Osteocyte (in vitro differentiated cells): ENCODE measurements around the gene SLC44A3. TPM values are rescaled to one million over a fixed set of nuclear protein-coding genes. Genes with fewer than 3 reads are reported as not detected.
A peak's percentile ranks its signal among the peaks of the same experiment; 100 is the strongest.

Experiments
- DNase-seq: peaks from one replicate; pipeline ENCODE4 v3.0.0; 2021; ENCODE audit warnings: mixed read lengths; ENCODE audit not compliant: unreplicated experiment; ENCODE audit errors: extremely low spot score
- H3K27ac Mint-ChIP-seq: one replicate; pipeline ENCODE4 v1.8.0; 2021; ENCODE audit warnings: mild to moderate bottlenecking, mixed read lengths; ENCODE audit not compliant: unreplicated experiment
- H3K27me3 Mint-ChIP-seq: one replicate; pipeline ENCODE4 v1.8.0; 2021; ENCODE audit warnings: mixed read lengths; ENCODE audit not compliant: unreplicated experiment
- H3K36me3 Mint-ChIP-seq: one replicate; pipeline ENCODE4 v1.8.0; 2021; ENCODE audit warnings: mixed read lengths; ENCODE audit not compliant: unreplicated experiment
- H3K4me1 Mint-ChIP-seq: one replicate; pipeline ENCODE4 v1.8.0; 2021; ENCODE audit warnings: mixed read lengths; ENCODE audit not compliant: unreplicated experiment
- H3K4me3 Mint-ChIP-seq: one replicate; pipeline ENCODE4 v1.8.0; 2021; ENCODE audit warnings: mild to moderate bottlenecking, moderate library complexity, mixed read lengths; ENCODE audit not compliant: unreplicated experiment
- H3K9me3 Mint-ChIP-seq: one replicate; pipeline ENCODE4 v1.8.0; 2021; ENCODE audit warnings: mixed read lengths; ENCODE audit not compliant: unreplicated experiment
- total RNA-seq: library from RNA; stranded (reverse); gene quantifications from 2 replicates; pipeline ENCODE4 v1.2.1, GENCODE V29; 2021
- TF ChIP-seq, protein P1 (sequence below): fragments of 200-600 bp; sonication (generic); IDR thresholded peaks from 2 replicates; pipeline ENCODE4 v1.5.0; 2021; ENCODE audit warnings: antibody characterized with exemption, mild to moderate bottlenecking, moderate library complexity

SLC44A3 gene
- total RNA-seq, 1 donor from 2014 or later: 2.8 TPM

DNA sequence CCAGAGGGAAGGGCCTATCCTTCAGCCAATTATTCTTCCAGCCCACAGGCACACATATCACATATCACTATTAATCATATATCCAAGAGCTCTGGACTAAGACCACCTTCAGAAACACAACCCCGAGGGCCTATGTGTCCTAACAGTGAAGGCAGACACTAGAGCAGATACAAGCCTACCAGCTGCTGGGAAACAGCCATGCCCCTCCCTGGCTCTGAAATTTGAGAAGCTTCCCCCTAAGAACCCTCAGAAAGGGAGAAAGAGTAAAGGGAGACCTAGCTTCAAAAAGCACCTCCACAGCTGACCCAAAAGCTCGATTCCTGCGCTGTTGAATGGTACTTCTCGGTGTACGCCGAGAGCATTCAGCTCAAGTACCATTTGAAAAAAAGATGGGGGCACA is 89.3 kb downstream of the SLC44A3 start:
- Mint-ChIP-seq H3K4me1 (peaks cover 63% of the 10 kb centered on the region), H3K27me3 (no peaks in the 10 kb centered on the region), H3K4me3 (no peak overlapping the region), H3K36me3 (peaks cover 24% of the 10 kb centered on the region), H3K27ac (peak overlapping the region; percentile 79), H3K9me3 (no peaks in the 10 kb centered on the region)
- DNase-seq: no peak
- TF ChIP-seq, protein P1, sequence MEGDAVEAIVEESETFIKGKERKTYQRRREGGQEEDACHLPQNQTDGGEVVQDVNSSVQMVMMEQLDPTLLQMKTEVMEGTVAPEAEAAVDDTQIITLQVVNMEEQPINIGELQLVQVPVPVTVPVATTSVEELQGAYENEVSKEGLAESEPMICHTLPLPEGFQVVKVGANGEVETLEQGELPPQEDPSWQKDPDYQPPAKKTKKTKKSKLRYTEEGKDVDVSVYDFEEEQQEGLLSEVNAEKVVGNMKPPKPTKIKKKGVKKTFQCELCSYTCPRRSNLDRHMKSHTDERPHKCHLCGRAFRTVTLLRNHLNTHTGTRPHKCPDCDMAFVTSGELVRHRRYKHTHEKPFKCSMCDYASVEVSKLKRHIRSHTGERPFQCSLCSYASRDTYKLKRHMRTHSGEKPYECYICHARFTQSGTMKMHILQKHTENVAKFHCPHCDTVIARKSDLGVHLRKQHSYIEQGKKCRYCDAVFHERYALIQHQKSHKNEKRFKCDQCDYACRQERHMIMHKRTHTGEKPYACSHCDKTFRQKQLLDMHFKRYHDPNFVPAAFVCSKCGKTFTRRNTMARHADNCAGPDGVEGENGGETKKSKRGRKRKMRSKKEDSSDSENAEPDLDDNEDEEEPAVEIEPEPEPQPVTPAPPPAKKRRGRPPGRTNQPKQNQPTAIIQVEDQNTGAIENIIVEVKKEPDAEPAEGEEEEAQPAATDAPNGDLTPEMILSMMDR: no peak

DNA sequence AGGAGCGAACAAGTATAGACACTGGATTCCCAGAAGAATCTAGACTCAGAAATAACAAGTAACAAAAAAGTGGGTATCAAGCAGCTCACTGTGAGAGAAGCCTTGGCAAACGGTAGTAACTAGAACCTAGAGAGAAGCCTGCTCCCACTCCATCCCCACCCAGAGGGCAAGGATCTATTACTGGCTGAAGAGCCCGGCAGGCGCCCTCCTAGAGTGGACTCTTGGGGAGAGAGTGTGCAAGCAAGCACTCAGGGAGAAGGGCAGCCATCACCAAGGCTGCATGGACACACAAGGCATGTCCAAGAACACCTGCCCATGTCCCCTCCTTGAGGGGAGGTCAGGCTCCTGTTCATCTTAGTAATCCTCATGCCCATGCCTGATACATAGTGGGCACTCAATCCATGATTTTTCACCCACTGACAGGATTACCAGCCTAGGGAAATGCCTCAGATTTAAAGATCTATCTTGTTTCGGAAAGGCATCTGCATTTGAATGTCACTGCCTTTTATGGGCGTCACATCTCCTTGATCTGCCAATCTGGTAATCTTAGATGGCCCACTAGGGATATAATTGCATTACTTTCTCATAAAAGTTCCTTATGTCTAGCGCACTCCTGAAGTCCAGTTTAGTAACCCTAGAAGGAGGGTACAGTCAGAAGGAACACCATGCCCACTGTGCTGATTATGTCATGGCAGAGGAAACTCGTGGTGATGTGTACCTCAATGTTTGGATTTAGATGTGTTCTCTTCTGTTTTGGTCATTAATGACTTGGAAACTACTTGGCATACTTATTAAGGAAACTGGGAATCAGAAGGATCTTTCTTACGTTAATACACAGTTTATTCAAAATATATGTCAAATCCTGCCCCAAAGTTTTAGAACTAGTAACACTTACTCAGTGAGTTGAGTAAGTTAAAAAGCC is 92.4 kb downstream of the SLC44A3 start:
- peaks cover 14% of the 10 kb centered on the region for H3K36me3 Mint-ChIP-seq
- peaks cover 62% of the 10 kb centered on the region for H3K4me1 Mint-ChIP-seq

DNA sequence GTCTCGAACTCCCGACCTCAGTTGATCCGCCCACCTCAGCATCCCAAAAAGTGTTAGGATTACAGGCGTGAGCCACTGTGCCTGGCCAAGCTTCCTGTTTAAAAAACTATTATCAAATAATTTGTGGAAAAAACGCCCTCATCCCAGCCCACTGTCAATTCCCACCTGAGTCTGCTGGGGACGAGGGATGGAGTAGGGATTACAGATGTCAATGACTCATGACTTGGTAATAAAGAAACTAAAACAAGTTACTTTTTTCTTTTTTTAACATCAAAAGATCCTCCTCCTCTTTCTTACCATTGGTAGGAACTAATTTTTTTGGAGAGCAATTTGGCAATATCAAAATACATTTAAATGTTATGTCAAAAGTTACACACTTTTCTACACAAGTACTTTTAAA is 97.1 kb downstream of the SLC44A3 start:
- Mint-ChIP-seq H3K36me3 (peaks cover 6% of the 10 kb centered on the region), H3K4me1 (peaks cover 67% of the 10 kb centered on the region), H3K9me3 (no peaks in the 10 kb centered on the region), H3K4me3 (no peak overlapping the region), H3K27ac (peak overlapping the region; percentile 25), H3K27me3 (no peaks in the 10 kb centered on the region)
- DNase-seq: no peak
- TF ChIP-seq, protein P1: no peak

More for the DNA sequence above, 92.4 kb downstream of the SLC44A3 start:
- peak overlapping the region; percentile 15 for H3K27ac Mint-ChIP-seq
- H3K4me3 Mint-ChIP-seq: no peak overlapping the region
- H3K27me3 Mint-ChIP-seq: no peaks in the 10 kb centered on the region
- TF ChIP-seq, protein P1: no peak
- no peak for DNase-seq
- no peaks in the 10 kb centered on the region for H3K9me3 Mint-ChIP-seq

DNA sequence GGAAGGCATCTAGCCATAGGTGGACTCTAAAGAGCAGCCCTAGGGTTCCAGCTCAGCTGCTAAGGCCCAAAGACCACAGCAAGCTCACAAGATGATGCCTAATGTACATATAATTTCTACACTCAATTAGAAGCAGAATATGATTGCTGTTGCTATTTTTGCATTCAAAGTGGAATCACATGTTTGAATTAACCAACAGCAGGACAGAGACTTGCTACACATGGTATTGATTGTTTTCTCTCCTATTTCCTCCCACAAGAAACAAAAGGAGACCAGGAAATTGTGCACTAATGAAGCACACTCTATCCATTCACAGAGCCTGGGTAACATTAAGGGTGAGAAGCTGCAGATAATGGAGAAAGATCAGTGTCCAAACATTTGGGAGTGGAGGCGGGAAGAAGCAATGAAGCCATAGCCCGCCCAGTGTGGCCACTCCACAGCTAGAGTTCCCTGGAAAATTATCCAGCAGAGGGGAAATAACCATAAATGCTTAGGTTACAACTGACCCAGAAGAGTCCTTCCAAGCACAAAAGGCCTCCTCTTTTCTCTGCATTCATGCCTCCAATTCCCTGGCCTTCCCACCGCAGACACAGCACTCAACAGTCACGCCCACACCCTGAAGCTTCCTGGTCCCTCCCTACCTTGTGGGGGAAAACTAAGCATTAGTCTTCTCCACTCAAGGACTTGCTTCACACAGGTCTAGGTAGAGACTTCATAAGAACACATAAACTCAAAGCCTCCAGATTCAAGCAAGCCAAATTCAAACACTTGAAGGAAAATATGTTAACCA is 99.3 kb downstream of the SLC44A3 start:
- DNase-seq: no peak
- no peaks in the 10 kb centered on the region for H3K9me3 Mint-ChIP-seq
- H3K27me3 Mint-ChIP-seq: no peaks in the 10 kb centered on the region
- H3K27ac Mint-ChIP-seq: peak overlapping the region; percentile 19
- TF ChIP-seq, protein P1: no peak
- peaks cover 11% of the 10 kb centered on the region for H3K36me3 Mint-ChIP-seq
- peaks cover 70% of the 10 kb centered on the region for H3K4me1 Mint-ChIP-seq
- no peak overlapping the region for H3K4me3 Mint-ChIP-seq

DNA sequence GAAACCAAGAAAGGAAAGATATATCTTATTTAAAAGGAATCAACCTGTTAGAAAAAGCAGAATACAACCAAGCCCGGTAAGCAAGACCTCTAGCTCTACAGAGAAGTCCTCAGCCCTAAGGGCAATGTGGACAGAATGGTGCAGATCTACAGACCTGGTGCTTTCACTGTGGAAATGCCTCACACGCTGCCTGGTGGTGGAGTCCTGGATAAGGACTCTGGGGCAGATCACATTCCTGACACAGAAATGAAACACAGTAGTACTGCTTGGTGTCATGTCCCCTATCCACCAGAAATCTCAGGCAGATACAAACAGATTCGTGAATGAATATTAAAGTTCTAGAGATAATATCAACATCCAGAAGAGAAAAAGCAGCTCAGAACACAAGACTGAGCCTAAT is 99.9 kb downstream of the SLC44A3 start:
- Mint-ChIP-seq H3K9me3 (no peaks in the 10 kb centered on the region), H3K4me1 (peaks cover 75% of the 10 kb centered on the region), H3K36me3 (peaks cover 11% of the 10 kb centered on the region), H3K4me3 (no peak overlapping the region), H3K27ac (peak overlapping the region; percentile 19), H3K27me3 (no peaks in the 10 kb centered on the region)
- TF ChIP-seq, protein P1: no peak
- DNase-seq: no peak
